Hepatocyte (in vitro differentiated cells): ENCODE results near the gene PDE11A.

Experiments used
- CTCF ChIP-seq: fragments of 200-600 bp; sonication (generic); IDR thresholded peaks from 2 replicates; pipeline ENCODE4 v1.5.1; 2016; ENCODE audit warnings: antibody characterized with exemption, mild to moderate bottlenecking; ENCODE audit not compliant: poor library complexity
- EZH2 ChIP-seq: fragments of 200-600 bp; sonication (generic); IDR thresholded peaks from 2 replicates; pipeline ENCODE4 v1.6.1; 2016; ENCODE audit warnings: antibody characterized with exemption, mild to moderate bottlenecking, borderline replicate concordance
- EZH2phosphoT487 ChIP-seq: fragments of 200-600 bp; sonication (generic); IDR thresholded peaks from one replicate; pipeline ENCODE4 v1.6.1; 2018; ENCODE audit warnings: antibody characterized with exemption, mild to moderate bottlenecking, low read depth, moderate library complexity; ENCODE audit not compliant: unreplicated experiment, severe bottlenecking

- TF ChIP-seq CTCF, result no peak
- no peak for TF ChIP-seq EZH2
- no peak for TF ChIP-seq EZH2phosphoT487
Observed at GRCh38 chr2:178108176-178108575, 35.6 kb upstream of the PDE11A start.
